ENCODE results near the gene KRTAP10-7.

DNA sequence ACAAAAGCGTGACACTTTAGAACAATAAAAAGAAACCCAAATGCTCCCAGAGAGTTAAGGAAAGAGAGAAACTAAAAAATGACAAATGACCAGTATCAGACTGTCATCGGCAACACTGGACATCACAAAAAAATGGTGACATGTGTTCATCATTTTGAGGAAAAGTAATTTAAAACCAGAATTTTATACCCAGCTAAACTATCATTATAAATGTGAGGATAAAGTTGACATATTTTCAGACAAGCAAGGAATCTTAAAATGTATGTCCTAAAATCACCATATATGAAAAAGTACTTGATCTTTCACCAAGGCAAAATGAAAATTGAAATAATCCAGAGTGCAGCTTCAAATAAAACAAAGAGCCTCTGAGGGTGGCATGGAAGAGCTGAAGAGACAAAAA lies 44.5 kb downstream of the KRTAP10-7 start:
- TF ChIP-seq, protein P1, sequence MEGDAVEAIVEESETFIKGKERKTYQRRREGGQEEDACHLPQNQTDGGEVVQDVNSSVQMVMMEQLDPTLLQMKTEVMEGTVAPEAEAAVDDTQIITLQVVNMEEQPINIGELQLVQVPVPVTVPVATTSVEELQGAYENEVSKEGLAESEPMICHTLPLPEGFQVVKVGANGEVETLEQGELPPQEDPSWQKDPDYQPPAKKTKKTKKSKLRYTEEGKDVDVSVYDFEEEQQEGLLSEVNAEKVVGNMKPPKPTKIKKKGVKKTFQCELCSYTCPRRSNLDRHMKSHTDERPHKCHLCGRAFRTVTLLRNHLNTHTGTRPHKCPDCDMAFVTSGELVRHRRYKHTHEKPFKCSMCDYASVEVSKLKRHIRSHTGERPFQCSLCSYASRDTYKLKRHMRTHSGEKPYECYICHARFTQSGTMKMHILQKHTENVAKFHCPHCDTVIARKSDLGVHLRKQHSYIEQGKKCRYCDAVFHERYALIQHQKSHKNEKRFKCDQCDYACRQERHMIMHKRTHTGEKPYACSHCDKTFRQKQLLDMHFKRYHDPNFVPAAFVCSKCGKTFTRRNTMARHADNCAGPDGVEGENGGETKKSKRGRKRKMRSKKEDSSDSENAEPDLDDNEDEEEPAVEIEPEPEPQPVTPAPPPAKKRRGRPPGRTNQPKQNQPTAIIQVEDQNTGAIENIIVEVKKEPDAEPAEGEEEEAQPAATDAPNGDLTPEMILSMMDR (IDR thresholded peaks at IDR 0.05), result no peak
- TF ChIP-seq POLR2A (IDR thresholded peaks at IDR 0.05), result no peak
